Fibroblast of skin of left biceps (primary cell): ENCODE data around the gene SEMG1.

Experiments
- DNase-seq, 2 experiments: peaks; one replicate each; pipeline ENCODE4 v3.0.0-alpha.2; 2013; ENCODE audit warnings: low read depth in 2 of 2

Gene SEMG1

GRCh38 chr20:45223136-45223535, 16.3 kb downstream of the SEMG1 start:
- no peak for DNase-seq

GRCh38 chr20:45226287-45226686, 19.5 kb downstream of the SEMG1 start:
- no peak for DNase-seq

- DNase-seq = no peak
Measured at GRCh38 chr20:45229264-45230056, 22.6 kb downstream of the SEMG1 start.

GRCh38 chr20:45230631-45231030, 23.8 kb downstream of the SEMG1 start:
- DNase-seq = no peak

- DNase-seq = no peak
Measured at GRCh38 chr20:45235995-45236394, 29.2 kb downstream of the SEMG1 start.

- no peak for DNase-seq
Measured at GRCh38 chr20:45238139-45238538, 31.3 kb downstream of the SEMG1 start.

GRCh38 chr20:45246109-45246508, 39.3 kb downstream of the SEMG1 start:
- DNase-seq = no peak

- DNase-seq = no peak
Measured at GRCh38 chr20:45247865-45248264, 41.0 kb downstream of the SEMG1 start.

GRCh38 chr20:45248609-45249008, 41.8 kb downstream of the SEMG1 start:
- DNase-seq = no peak

GRCh38 chr20:45251884-45252560, 45.2 kb downstream of the SEMG1 start:
- no peak for DNase-seq

- no peak for DNase-seq
Measured at GRCh38 chr20:45253261-45253660, 46.4 kb downstream of the SEMG1 start.

- DNase-seq = no peak
Measured at GRCh38 chr20:45254383-45255262, 47.8 kb downstream of the SEMG1 start, which contains the start of gene SLPI. SLPI (minus strand) TSS chr20:45254564; CDS start chr20:45254543, 21 bp downstream.

- DNase-seq = no peak
Measured at GRCh38 chr20:45257161-45257560, 50.3 kb downstream of the SEMG1 start.

- DNase-seq = no peak
Measured at GRCh38 chr20:45257711-45258110, 50.9 kb downstream of the SEMG1 start.

GRCh38 chr20:45258259-45258658, 51.4 kb downstream of the SEMG1 start:
- no peak for DNase-seq

- no peak for DNase-seq
Measured at GRCh38 chr20:45258664-45259063, 51.8 kb downstream of the SEMG1 start.
